Gastrocnemius medialis (tissue), 4 donors: ENCODE results near the gene DUSP15.

ENCODE experiments used
- POLR2A ChIP-seq, 2 donors: fragments of 450-650 bp; IDR thresholded peaks; one replicate each; pipeline ENCODE4 v1.6.1; 2017; ENCODE audit warnings: antibody characterized with exemption in 2 of 2, mild to moderate bottlenecking in 2 of 2, moderate library complexity in 2 of 2
- TF ChIP-seq, protein P1 (sequence below), 5 experiments: fragments of 450-650 bp in 3 of 5; fragments of 200-600 bp in 2 of 5; sonication (generic) in 2 of 5; IDR thresholded peaks in 4 of 5; conservative IDR thresholded peaks in 1 of 5; 1 replicate in 4 of 5; 2 replicates in 1 of 5; pipeline ENCODE4 v1.5.1; 2016 to 2019; ENCODE audit warnings: antibody characterized with exemption in 5 of 5, mild to moderate bottlenecking in 3 of 5, moderate library complexity in 3 of 5

GRCh38 chr20:31844737-31845299 lies 25.5 kb downstream of the DUSP15 start:
- TF ChIP-seq, protein P1, sequence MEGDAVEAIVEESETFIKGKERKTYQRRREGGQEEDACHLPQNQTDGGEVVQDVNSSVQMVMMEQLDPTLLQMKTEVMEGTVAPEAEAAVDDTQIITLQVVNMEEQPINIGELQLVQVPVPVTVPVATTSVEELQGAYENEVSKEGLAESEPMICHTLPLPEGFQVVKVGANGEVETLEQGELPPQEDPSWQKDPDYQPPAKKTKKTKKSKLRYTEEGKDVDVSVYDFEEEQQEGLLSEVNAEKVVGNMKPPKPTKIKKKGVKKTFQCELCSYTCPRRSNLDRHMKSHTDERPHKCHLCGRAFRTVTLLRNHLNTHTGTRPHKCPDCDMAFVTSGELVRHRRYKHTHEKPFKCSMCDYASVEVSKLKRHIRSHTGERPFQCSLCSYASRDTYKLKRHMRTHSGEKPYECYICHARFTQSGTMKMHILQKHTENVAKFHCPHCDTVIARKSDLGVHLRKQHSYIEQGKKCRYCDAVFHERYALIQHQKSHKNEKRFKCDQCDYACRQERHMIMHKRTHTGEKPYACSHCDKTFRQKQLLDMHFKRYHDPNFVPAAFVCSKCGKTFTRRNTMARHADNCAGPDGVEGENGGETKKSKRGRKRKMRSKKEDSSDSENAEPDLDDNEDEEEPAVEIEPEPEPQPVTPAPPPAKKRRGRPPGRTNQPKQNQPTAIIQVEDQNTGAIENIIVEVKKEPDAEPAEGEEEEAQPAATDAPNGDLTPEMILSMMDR (IDR thresholded peaks at IDR 0.05 in 4 of 5, conservative IDR thresholded peaks at IDR 0.05 in 1 of 5) = no peak
- TF ChIP-seq POLR2A (IDR thresholded peaks at IDR 0.05) = no peak
